HG03135 (cell line): ENCODE measurements around the gene CDH4.
"Not testable (repeated sequence)": the region's sequence is repeated elsewhere in the genome, so short reads cannot be mapped to it uniquely, and the experiment has no call there.

ENCODE experiments used
- ATAC-seq: cut with Tn5 transposase; IDR thresholded peaks from one replicate; pipeline ENCODE4 v1.9.1; 2021; ENCODE audit warnings: mild to moderate bottlenecking, moderate library complexity; ENCODE audit not compliant: unreplicated experiment

The CDH4 gene

GRCh38 chr20:61845233-61845671 is 593.2 kb downstream of the CDH4 start:
- no peak for ATAC-seq

DNA sequence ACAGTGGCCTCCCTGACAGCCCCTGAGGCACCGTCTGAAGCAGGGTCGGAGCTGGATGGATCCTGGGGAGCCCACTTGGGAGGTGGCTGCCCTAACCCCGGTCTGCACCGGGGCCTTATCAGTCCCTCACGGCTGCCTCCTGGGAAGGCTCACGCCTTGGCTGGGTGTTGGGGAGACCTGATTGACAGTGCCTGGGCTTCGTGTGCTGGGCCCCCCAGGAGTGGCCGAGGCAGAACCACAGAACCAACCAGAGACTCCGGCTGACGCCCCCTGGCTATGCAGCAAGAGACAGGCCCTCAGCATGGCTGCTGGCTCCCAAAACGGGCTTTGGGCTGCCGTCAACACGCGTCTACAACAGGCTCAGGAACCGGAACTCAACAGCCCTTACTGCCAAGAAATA is 594.0 kb downstream of the CDH4 start:
- ATAC-seq, result no peak

- ATAC-seq, result no peak
These were observed 594.8 kb downstream of the CDH4 start for GRCh38 chr20:61846741-61847419.

DNA sequence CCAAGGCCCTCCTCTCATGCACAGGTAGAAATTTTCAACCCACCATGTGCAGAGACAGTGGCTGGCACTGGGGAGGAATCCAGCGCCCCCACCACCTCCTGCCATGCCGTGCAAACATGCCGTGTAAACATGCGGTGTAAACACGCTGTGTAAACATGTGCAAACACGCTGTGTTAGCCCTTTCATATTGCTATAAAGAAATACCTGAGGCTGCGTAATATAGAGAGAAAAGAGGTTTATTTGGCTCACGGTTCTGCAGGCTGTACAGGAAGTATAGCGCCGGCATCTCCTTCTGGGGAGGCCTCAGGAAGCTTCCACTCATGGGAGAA is 595.3 kb downstream of the CDH4 start:
- no peak for ATAC-seq

- ATAC-seq, result no peak
These were observed 595.9 kb downstream of the CDH4 start for GRCh38 chr20:61847986-61848385.

- ATAC-seq, result no peak
These were observed 596.8 kb downstream of the CDH4 start for GRCh38 chr20:61848851-61849250.

DNA sequence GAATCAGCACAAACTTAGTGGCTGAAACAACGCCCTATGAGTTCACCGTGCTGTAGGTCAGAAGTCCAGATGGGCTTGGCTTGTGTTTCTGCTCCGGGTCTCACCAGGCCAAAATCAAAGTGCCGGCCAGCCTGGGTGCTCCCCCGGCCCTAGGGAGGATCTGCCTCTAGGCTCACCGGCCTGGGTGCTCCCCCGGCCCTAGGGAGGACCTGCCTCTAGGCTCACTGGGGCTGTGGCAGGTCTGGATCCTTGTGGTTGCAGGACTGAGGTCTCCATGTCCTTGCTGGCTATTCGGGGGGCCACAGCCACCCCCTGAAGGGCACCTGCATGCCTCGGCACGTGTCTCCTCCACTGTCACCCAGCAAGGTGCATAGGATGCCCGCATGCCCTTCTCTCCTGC is 597.3 kb downstream of the CDH4 start:
- ATAC-seq, result no peak

- no peak for ATAC-seq
These were observed 597.8 kb downstream of the CDH4 start for GRCh38 chr20:61849822-61850221.

DNA sequence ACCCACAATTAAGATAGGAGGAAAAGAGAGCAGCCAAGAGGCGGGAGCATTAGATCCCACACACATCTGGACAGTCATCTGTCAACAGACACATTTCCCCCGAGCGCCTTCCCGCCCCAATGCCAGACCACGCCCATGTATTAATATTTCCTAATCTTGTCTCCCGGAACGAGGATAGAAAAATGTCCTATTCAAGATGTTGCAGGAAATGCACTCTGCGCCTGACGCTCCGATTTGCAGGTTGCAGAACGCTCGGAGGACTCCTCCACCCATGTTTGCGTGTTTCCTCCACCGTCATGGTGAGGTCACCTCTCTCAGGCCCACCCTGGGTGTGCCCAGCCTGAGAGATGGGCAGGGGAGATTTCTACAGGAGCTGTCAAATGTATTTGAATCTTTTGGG is 598.4 kb downstream of the CDH4 start:
- no peak for ATAC-seq

DNA sequence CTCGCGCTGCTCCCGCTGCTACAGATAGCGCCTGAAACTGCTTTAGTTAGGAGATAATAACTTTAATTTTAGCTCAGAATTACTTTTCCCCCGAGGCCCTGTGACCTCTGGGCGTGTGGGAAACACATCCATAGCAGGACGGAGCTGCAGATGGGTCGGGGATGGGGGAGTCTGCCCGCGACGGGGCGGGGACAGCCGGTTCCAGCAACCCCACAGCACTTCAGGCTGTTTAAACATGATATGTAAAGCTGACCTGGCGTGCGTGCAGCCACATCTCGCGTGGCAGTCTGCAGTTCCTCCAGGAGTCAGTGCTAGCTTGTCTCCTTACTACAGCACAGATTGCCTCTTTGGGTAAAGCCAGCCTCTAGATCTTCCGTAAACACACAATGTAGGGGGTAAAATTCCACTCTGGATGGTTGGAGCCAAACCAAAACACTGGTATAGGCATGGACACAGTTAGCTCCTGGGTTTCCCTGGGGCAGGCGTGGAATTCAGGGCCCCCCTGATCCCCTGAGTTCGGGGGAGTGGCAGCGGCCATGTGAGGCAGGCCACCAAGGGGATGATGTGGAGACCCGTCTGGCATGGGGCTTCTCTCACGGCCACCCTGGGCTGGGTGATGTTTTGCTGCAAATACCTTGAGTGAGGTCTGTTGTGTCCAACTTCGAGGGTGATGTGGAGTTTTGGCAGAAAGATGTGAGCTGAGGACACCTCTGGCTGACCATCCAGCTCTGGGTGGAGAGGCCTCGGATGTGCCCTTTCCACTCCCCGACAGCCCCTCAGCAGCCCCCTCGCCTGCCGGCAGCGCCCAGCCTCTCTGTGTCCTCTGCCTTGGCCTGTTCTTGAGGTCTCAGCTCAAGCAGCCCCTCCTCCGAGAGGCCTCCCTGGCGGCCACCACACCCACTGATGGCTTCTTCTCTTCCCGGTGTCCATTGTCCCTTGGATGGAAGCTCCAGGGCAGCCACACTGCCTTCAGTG is 599.2 kb downstream of the CDH4 start:
- ATAC-seq, result no peak

GRCh38 chr20:61852268-61853072 is 600.4 kb downstream of the CDH4 start:
- no peak for ATAC-seq

- ATAC-seq, result no peak
These were observed 601.3 kb downstream of the CDH4 start for GRCh38 chr20:61853073-61854005.

GRCh38 chr20:61854538-61854937 is 602.5 kb downstream of the CDH4 start:
- ATAC-seq, result not testable (repeated sequence)

GRCh38 chr20:61855286-61855685 is 603.2 kb downstream of the CDH4 start:
- no peak for ATAC-seq

DNA sequence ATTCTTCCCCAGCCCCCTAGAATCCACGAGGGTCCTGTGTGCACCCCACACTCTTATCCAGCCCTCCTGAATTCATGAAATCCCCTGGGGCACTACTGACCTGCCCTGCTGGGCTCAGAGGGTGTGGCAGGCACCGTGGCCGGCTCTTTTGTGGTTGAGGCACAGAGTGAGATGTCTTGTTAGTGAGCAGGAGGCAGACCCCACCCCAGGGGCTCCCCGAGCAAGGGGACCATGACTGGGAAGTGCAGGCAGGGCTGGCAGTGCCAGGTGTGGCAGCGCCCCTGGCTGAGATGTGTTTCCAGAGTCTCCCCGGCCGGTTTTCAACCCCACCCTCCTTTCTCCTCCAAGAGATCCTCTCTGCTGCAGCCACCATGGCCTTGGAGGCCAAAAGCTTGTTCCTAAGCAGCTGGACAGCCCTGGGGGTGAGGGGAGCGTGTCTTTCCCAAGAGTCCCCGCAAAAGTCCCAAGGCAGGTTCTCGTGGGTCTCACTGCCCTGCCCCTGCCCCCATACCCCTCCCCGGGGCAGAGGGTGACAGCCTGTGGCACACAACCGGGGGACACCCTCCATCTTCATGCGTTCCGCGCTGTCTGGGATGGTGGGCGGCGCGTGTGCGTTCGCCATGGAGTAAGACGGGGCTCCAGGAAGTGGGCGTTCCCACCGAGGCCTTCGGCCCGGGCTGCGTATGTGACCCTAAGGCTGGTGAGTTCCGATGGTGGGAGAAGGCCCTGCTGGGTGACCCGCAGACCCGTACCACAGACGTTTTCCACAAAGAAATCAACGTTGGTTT is 604.8 kb downstream of the CDH4 start:
- ATAC-seq, result no peak

- no peak for ATAC-seq
These were observed 605.3 kb downstream of the CDH4 start for GRCh38 chr20:61857414-61857775.

DNA sequence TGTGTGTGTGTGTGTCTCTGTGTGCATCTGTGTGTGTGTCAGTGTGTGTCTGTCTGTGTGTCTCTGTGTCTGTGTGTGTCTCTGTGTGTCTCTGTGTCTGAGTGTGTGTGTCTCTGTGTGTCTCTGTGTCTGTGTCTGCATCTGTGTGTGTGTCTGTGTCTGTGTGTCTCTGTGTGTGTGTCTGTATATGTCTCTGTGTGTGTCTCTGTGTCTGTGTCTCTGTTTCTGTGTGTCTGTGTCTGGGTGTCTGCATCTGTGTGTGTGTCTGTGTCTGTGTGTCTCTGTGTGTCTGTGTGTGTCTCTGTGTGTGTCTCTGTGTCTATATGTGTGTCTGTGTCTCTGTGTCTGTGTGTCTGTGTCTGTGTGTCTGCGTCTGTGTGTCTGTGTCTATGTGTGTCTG is 605.8 kb downstream of the CDH4 start:
- ATAC-seq, result no peak

- ATAC-seq, result no peak
These were observed 607.7 kb downstream of the CDH4 start for GRCh38 chr20:61859767-61860166.

- ATAC-seq, result no peak
These were observed 608.4 kb downstream of the CDH4 start for GRCh38 chr20:61860260-61860987.
